GM12873 (cell line): ENCODE data around the gene GJC2.

ENCODE experiments used
- CTCF ChIP-seq: IDR thresholded peaks from 2 replicates; pipeline ENCODE4 v1.5.1; 2012; ENCODE audit warnings: low read depth, mild to moderate bottlenecking, moderate library complexity, low read length, control low read depth; ENCODE audit not compliant: insufficient read depth; ENCODE audit errors: missing control alignments

Gene GJC2

GRCh38 chr1:228163007-228163753 is 13.4 kb downstream of the GJC2 start:
- no peak for TF ChIP-seq CTCF

GRCh38 chr1:228163776-228164519 is 14.2 kb downstream of the GJC2 start:
- no peak for TF ChIP-seq CTCF

DNA sequence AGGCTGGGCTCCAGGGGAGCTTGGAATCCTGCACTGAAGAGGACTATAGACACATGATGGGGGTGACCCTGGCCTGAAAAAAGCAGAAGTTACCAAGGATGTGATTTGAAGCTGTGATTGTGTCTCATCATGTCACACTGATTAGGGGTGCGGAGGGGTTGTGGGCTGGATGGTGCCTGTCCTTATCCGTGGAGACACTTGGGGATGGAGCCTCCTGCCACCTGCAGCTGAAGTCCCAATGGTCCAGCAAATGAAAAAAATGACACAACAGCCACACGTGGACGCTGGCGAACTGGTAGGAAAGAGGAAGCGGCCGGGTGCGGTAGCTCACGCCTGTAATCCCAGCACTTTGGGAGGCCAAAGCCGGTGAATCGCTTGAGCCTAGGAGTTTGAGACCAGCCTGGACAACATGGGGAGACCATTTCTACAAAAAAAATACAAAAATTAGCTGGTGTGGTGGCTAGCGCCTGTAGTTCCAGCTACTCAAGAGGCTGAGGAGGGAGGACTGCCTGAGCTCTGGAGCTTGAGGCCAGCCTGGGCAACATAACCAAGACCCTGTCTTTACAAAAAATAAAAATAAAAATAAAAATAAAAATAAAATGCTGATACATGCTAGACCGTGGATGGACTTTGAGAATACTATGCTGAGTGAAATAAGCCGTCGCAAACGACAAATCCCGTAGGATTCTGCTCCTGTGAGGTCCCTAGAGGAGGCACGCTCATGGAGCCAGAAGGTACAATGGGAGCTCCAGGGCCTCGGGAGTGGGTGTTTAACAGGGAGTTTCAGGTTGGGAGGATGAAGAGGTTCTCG is 15.0 kb downstream of the GJC2 start:
- no peak for TF ChIP-seq CTCF

- peak; percentile 92 for TF ChIP-seq CTCF
Observed at GRCh38 chr1:228165372-228166169, 15.8 kb downstream of the GJC2 start, which contains the start of gene IBA57. IBA57 (plus strand) TSS chr1:228165804; CDS start chr1:228165817, 13 bp downstream.

- TF ChIP-seq CTCF = peak; percentile 63
Observed at GRCh38 chr1:228166170-228166936, 16.6 kb downstream of the GJC2 start.

DNA sequence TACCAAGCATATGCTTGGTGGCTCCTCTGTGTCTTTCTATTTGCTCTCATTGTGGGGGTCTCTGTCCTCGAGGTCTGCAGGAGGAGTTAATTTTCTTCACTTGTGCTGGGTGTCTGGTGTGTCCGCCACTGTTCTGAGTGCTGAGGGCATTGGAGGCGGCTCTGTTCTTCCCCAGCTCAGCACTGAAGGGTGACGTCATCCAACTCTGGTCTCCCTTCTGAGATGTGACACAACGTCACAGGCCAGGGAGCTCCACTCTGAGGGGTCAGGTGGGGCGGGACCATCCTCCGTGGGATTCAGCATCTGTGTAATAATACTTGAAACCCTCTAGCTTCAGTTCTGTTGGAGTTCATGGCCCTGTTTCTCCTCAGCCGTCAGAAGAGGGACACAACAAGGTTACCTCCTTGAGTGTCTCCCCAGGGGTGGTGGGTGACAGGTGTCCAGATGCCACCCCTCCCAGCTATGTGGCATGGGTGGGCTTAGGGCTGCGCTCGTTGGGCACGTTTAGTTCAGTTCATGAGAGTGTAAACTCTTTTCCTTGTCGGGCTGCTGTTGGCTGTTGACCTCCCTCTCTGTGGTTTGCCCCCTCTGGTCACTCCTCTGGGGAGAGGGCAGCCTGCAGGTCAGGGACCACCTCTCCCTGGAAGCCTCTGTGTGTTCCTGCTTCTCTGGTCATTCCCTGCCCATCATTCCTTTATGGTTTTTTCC is 19.0 kb downstream of the GJC2 start:
- TF ChIP-seq CTCF = no peak
